H9 (cell line): Measurements from ENCODE around the gene RBM38. TPM values are rescaled to one million over a fixed set of nuclear protein-coding genes. Genes with fewer than 3 reads are reported as not detected.
"Not testable (repeated sequence)": the region's sequence is repeated elsewhere in the genome, so short reads cannot be mapped to it uniquely, and the experiment has no call there.

Source experiments
- DNase-seq: peaks from one replicate; pipeline ENCODE4 v3.0.0-alpha.2; 2017
- H2AFZ ChIP-seq: one replicate; pipeline ENCODE4 v1.6.1; 2013; ENCODE audit warnings: mild to moderate bottlenecking, low read length, control low read depth, moderate library complexity
- H2AK5ac ChIP-seq: 2 replicates; pipeline ENCODE4 v1.6.1; 2013; ENCODE audit warnings: low read length, control low read depth, mixed read lengths; ENCODE audit not compliant: insufficient read length
- H2BK120ac ChIP-seq: one replicate; pipeline ENCODE4 v1.6.1; 2013; ENCODE audit warnings: low read depth, mild to moderate bottlenecking, low read length, control low read depth, inconsistent platforms; ENCODE audit not compliant: poor library complexity, severe bottlenecking
- H2BK12ac ChIP-seq: 2 replicates; pipeline ENCODE4 v1.6.1; 2013; ENCODE audit warnings: low read length, control low read depth, mixed read lengths, low read depth; ENCODE audit not compliant: insufficient read length
- H2BK15ac ChIP-seq: 2 replicates; pipeline ENCODE4 v1.6.1; 2013; ENCODE audit warnings: low read depth, low read length, control low read depth
- H2BK20ac ChIP-seq: one replicate; pipeline ENCODE4 v1.6.1; 2013; ENCODE audit warnings: low read depth, mild to moderate bottlenecking, low read length, control low read depth, inconsistent platforms; ENCODE audit not compliant: poor library complexity, severe bottlenecking
- H2BK5ac ChIP-seq: 2 replicates; pipeline ENCODE4 v1.6.1; 2013; ENCODE audit warnings: low read length, control low read depth, mixed read lengths; ENCODE audit not compliant: insufficient read length
- H3K14ac ChIP-seq: 2 replicates; pipeline ENCODE4 v1.6.1; 2013; ENCODE audit warnings: low read length, control low read depth; ENCODE audit not compliant: insufficient read depth
- H3K18ac ChIP-seq: 2 replicates; pipeline ENCODE4 v1.6.1; 2013; ENCODE audit warnings: low read depth, mild to moderate bottlenecking, mixed read lengths, low read length, control low read depth; ENCODE audit not compliant: insufficient read length
- H3K23ac ChIP-seq: 2 replicates; pipeline ENCODE4 v1.6.1; 2013; ENCODE audit warnings: low read length, control low read depth, mixed read lengths, low read depth; ENCODE audit not compliant: insufficient read length
- H3K23me2 ChIP-seq: 2 replicates; pipeline ENCODE4 v1.6.1; 2013; ENCODE audit warnings: low read depth, mild to moderate bottlenecking, mixed read lengths, low read length, control low read depth; ENCODE audit not compliant: insufficient read length, poor library complexity, severe bottlenecking
- H3K27ac ChIP-seq: 2 replicates; pipeline ENCODE4 v1.5.1; 2013; ENCODE audit warnings: low read length, control low read depth, mixed read lengths, low read depth; ENCODE audit not compliant: insufficient read length
- H3K27me3 ChIP-seq: 2 replicates; pipeline ENCODE4 v1.6.1; 2013; ENCODE audit warnings: low read length, control low read depth, inconsistent platforms; ENCODE audit not compliant: insufficient read depth
- H3K4ac ChIP-seq: 2 replicates; pipeline ENCODE4 v1.6.1; 2013; ENCODE audit warnings: low read depth, mild to moderate bottlenecking, control low read depth, inconsistent platforms, low read length, moderate library complexity
- H3K4me1 ChIP-seq: 2 replicates; pipeline ENCODE4 v1.6.1; 2013; ENCODE audit warnings: low read length, control low read depth, inconsistent platforms; ENCODE audit not compliant: insufficient read depth
- H3K4me2 ChIP-seq: 2 replicates; pipeline ENCODE4 v1.6.1; 2013; ENCODE audit warnings: low read length, control low read depth, mixed read lengths; ENCODE audit not compliant: insufficient read length, insufficient read depth
- H3K56ac ChIP-seq: 2 replicates; pipeline ENCODE4 v1.6.1; 2013; ENCODE audit warnings: low read depth, mild to moderate bottlenecking, mixed read lengths, low read length, control low read depth; ENCODE audit not compliant: insufficient read length
- H3K79me1 ChIP-seq: 2 replicates; pipeline ENCODE4 v1.6.1; 2013; ENCODE audit warnings: low read depth, mild to moderate bottlenecking, moderate library complexity, low read length, control low read depth, inconsistent platforms; ENCODE audit not compliant: insufficient read depth, poor library complexity, severe bottlenecking
- H3K79me2 ChIP-seq: 2 replicates; pipeline ENCODE4 v1.6.1; 2013; ENCODE audit warnings: low read length, control low read depth, inconsistent platforms; ENCODE audit not compliant: insufficient read depth
- H3K9ac ChIP-seq: 2 replicates; pipeline ENCODE4 v1.6.1; 2013; ENCODE audit warnings: low read length, control low read depth, mixed read lengths; ENCODE audit not compliant: insufficient read length; ENCODE audit errors: extremely low read depth
- H3K9me3 ChIP-seq: one replicate; pipeline ENCODE4 v1.6.1; 2013; ENCODE audit warnings: low read depth, low read length, inconsistent platforms; ENCODE audit not compliant: control insufficient read depth
- H3T11ph ChIP-seq: one replicate; pipeline ENCODE4 v1.6.1; 2013; ENCODE audit warnings: mild to moderate bottlenecking, low read length, control low read depth, inconsistent platforms
- H4K20me1 ChIP-seq: one replicate; pipeline ENCODE4 v1.6.1; 2013; ENCODE audit not compliant: control insufficient read depth, insufficient read length, insufficient read depth
- H4K5ac ChIP-seq: 2 replicates; pipeline ENCODE4 v1.6.1; 2013; ENCODE audit warnings: low read depth, mild to moderate bottlenecking, mixed read lengths, low read length, control low read depth; ENCODE audit not compliant: insufficient read length
- H4K8ac ChIP-seq: replicated peaks from 2 replicates; pipeline ENCODE4 v1.6.1; 2013; ENCODE audit warnings: low read length, control low read depth, mixed read lengths, low read depth; ENCODE audit not compliant: insufficient read length
- H4K91ac ChIP-seq: 2 replicates; pipeline ENCODE4 v1.6.1; 2013; ENCODE audit warnings: low read depth, mild to moderate bottlenecking, moderate library complexity, mixed read lengths, low read length, control low read depth; ENCODE audit not compliant: insufficient read length
- H3K27ac Mint-ChIP-seq, 3 experiments: 2 replicates in 2 of 3; 3 replicates in 1 of 3; pipeline ENCODE4 v1.8.0; 2020 to 2021; ENCODE audit warnings: mixed read lengths in 3 of 3, mild to moderate bottlenecking in 1 of 3, moderate library complexity in 1 of 3
- H3K27me3 Mint-ChIP-seq: 2 replicates; pipeline ENCODE4 v1.8.0; 2021; ENCODE audit warnings: low read depth, mild to moderate bottlenecking, moderate library complexity, mixed read lengths
- H3K36me3 Mint-ChIP-seq, 3 experiments: 2 replicates in 2 of 3; 3 replicates in 1 of 3; pipeline ENCODE4 v1.8.0; 2020 to 2021; ENCODE audit warnings: low read depth in 3 of 3, mixed read lengths in 3 of 3; ENCODE audit not compliant: insufficient read depth in 1 of 3
- H3K4me1 Mint-ChIP-seq, 2 experiments: 2 replicates each; pipeline ENCODE4 v1.8.0; 2020; ENCODE audit warnings: mixed read lengths in 2 of 2
- H3K4me3 Mint-ChIP-seq, 2 experiments: 2 replicates in 1 of 2; 3 replicates in 1 of 2; pipeline ENCODE4 v1.8.0; 2020 to 2021; ENCODE audit warnings: mild to moderate bottlenecking in 2 of 2, mixed read lengths in 2 of 2, moderate library complexity in 1 of 2
- H3K9me3 Mint-ChIP-seq, 2 experiments: 2 replicates in 1 of 2; 3 replicates in 1 of 2; pipeline ENCODE4 v1.8.0; 2020; ENCODE audit warnings: mild to moderate bottlenecking in 2 of 2, mixed read lengths in 2 of 2, moderate library complexity in 1 of 2
- WGBS: extraction: QIAGEN DNeasy Blood & Tissue Kit; methylation state at CpG from one replicate; pipeline ENCODE4 v1.1.7; 2013; ENCODE audit warnings: missing lambda C conversion rate, low lambda C conversion rate, mixed read lengths; ENCODE audit not compliant: insufficient read length; ENCODE audit errors: extremely low coverage; 5-methylcytosine and 5-hydroxymethylcytosine counted together
- total RNA-seq: library from RNA; stranded (reverse); gene quantifications from 2 replicates; pipeline ENCODE4 v1.2.1, GENCODE V29; 2021

The RBM38 gene
- total RNA-seq, 1 experiment from 2014 or later = 66.8 TPM

DNA sequence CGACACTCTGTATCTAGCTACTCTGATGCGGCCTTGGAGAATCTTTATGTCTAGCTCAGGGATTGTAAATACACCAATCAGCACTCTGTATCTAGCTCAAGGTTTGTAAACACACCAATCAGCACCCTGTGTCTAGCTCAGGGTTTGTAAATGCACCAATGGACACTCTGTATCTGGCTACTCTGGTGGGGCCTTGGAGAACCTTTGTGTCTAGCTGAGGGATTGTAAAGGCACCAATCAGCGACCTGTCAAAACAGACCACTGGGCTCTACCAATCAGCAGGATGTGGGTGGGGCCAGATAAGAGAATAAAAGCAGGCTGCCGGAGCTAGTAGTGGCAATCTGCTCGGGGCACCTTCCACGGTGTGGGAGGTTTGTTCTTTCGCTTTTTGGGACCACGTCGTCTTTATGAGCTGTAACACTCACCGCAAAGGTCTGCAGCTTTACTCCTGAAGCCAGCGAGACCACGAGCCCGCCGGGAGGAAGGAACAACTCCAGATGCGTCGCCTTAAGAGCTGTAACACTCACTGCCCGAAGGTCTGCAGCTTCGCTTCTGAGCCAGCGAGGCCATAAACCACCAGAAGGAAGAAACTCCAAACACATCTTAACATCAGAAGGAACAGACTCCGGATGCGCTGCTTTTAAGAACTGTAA is 42.1 kb upstream of the RBM38 start:
- H3T11ph ChIP-seq, H3K4me1 Mint-ChIP-seq: not testable (repeated sequence)

More for the DNA sequence above, 42.1 kb upstream of the RBM38 start:
- H2AFZ ChIP-seq, H3K27me3 ChIP-seq, H3K18ac ChIP-seq, H2AK5ac ChIP-seq, H3K79me1 ChIP-seq, H3K4me2 ChIP-seq, H4K20me1 ChIP-seq, H3K4ac ChIP-seq, H4K91ac ChIP-seq, H3K9ac ChIP-seq, H3K56ac ChIP-seq, H3K23me2 ChIP-seq, H3K27ac ChIP-seq, H3K9me3 ChIP-seq, H2BK15ac ChIP-seq, H3K23ac ChIP-seq, H4K5ac ChIP-seq, H3K4me1 ChIP-seq, H3K9me3 Mint-ChIP-seq, H3K27me3 Mint-ChIP-seq, H2BK20ac ChIP-seq, H3K14ac ChIP-seq, H4K8ac ChIP-seq, H2BK5ac ChIP-seq, H2BK120ac ChIP-seq, H3K27ac Mint-ChIP-seq, H2BK12ac ChIP-seq, DNase-seq: not testable (repeated sequence)
- H3K79me2 ChIP-seq = peaks cover 20% of the 10 kb centered on the region; the same call in 1 of the 2 replicates
- peaks cover 4 to 21% (median 12%) of the 10 kb centered on the region in 3 experiments; a peak in 6 of 7 replicates for H3K36me3 Mint-ChIP-seq
- H3K4me3 Mint-ChIP-seq = peak overlapping the region in 1 of 2 experiments; percentile 53; a peak in 1 of 5 replicates
- WGBS = no CpG with 5 or more reads among the region's 21 CpGs
